OCI-LY1 (cell line): ENCODE measurements around the gene TCAIM.

Experiments used
- H2AFZ ChIP-seq: fragments of 200-600 bp; sonication (generic), shearing (Covaris generic); 2 replicates; pipeline ENCODE4 v1.6.0; 2014; ENCODE audit warnings: antibody characterized with exemption, mild to moderate bottlenecking, low read length
- H3F3A ChIP-seq: fragments of 200-600 bp; sonication (generic), shearing (Covaris generic); 2 replicates; pipeline ENCODE4 v1.6.0; 2014; ENCODE audit warnings: mild to moderate bottlenecking, antibody characterized with exemption, low read length, moderate library complexity; ENCODE audit not compliant: insufficient read depth
- H3K27ac ChIP-seq: fragments of 200-600 bp; sonication (generic); 2 replicates; pipeline ENCODE4 v1.5.1; 2014; ENCODE audit warnings: low read length, mixed run types, mild to moderate bottlenecking, low read depth; ENCODE audit not compliant: poor library complexity, severe bottlenecking
- H3K27me3 ChIP-seq: fragments of 200-600 bp; sonication (generic); 2 replicates; pipeline ENCODE4 v1.6.0; 2014; ENCODE audit warnings: antibody characterized with exemption, mild to moderate bottlenecking, low read length, moderate library complexity; ENCODE audit not compliant: insufficient read depth
- H3K36me3 ChIP-seq: fragments of 200-600 bp; sonication (generic); 2 replicates; pipeline ENCODE4 v1.6.1; 2014; ENCODE audit warnings: mild to moderate bottlenecking, antibody characterized with exemption, low read length, moderate library complexity, mixed read lengths; ENCODE audit not compliant: insufficient read depth
- H3K4me1 ChIP-seq: fragments of 200-600 bp; sonication (generic); 2 replicates; pipeline ENCODE4 v1.5.1; 2014; ENCODE audit warnings: mild to moderate bottlenecking, low read length, moderate library complexity; ENCODE audit not compliant: insufficient read depth, severe bottlenecking
- H3K4me2 ChIP-seq: fragments of 200-600 bp; sonication (generic), shearing (Covaris generic); 2 replicates; pipeline ENCODE4 v1.6.1; 2014; ENCODE audit warnings: low read length
- H3K4me3 ChIP-seq: fragments of 200-600 bp; sonication (generic); 2 replicates; pipeline ENCODE4 v1.5.1; 2014; ENCODE audit warnings: low read length, low read depth, mild to moderate bottlenecking, mixed read lengths; ENCODE audit not compliant: poor library complexity, severe bottlenecking
- H3K79me2 ChIP-seq: fragments of 200-600 bp; shearing (Covaris generic); 2 replicates; pipeline ENCODE4 v1.6.1; 2016; ENCODE audit warnings: mixed run types, low read length, mixed read lengths; ENCODE audit not compliant: insufficient read depth
- H3K9ac ChIP-seq: fragments of 200-600 bp; sonication (generic), shearing (Covaris generic); 2 replicates; pipeline ENCODE4 v1.6.1; 2014; ENCODE audit warnings: mild to moderate bottlenecking, low read length, mixed read lengths
- H3K9me2 ChIP-seq: fragments of 200-600 bp; sonication (generic), shearing (Covaris generic); 2 replicates; pipeline ENCODE4 v1.6.1; 2014; ENCODE audit warnings: low read depth, mild to moderate bottlenecking, low read length, mixed read lengths
- H3K9me3 ChIP-seq: fragments of 200-600 bp; shearing (Covaris generic); 2 replicates; pipeline ENCODE4 v1.6.1; 2014; ENCODE audit warnings: low read length, mixed read lengths
- H4K20me1 ChIP-seq: fragments of 200-600 bp; sonication (generic), shearing (Covaris generic); 2 replicates; pipeline ENCODE4 v1.6.0; 2016; ENCODE audit warnings: mild to moderate bottlenecking, low read length; ENCODE audit not compliant: insufficient read depth
- CTCF ChIP-seq: fragments of 200-600 bp; sonication (generic), shearing (Covaris generic); IDR thresholded peaks from 2 replicates; pipeline ENCODE4 v1.5.1; 2017; ENCODE audit warnings: mild to moderate bottlenecking, antibody characterized with exemption, low read length, moderate library complexity, mixed read lengths
- EZH2 ChIP-seq: fragments of 200-600 bp; sonication (generic), shearing (Covaris generic); IDR thresholded peaks from 2 replicates; pipeline ENCODE4 v1.8.0; 2017; ENCODE audit warnings: borderline replicate concordance, mixed run types, mild to moderate bottlenecking, antibody characterized with exemption, low read length, moderate library complexity, mixed read lengths

The TCAIM gene

GRCh38 chr3:44420676-44421075, 82.1 kb downstream of the TCAIM start:
- no peak overlapping the region for H3K4me3 ChIP-seq
- H3K9me2 ChIP-seq: no peaks in the 10 kb centered on the region
- no peaks in the 10 kb centered on the region for H4K20me1 ChIP-seq
- no peak overlapping the region for H3K27ac ChIP-seq
- no peaks in the 10 kb centered on the region for H3K36me3 ChIP-seq
- H3K4me2 ChIP-seq: no peak overlapping the region
- no peaks in the 10 kb centered on the region for H3K4me1 ChIP-seq
- no peak for TF ChIP-seq CTCF
- no peak for TF ChIP-seq EZH2
- no peak overlapping the region for H2AFZ ChIP-seq
- H3K9ac ChIP-seq: no peak overlapping the region
- H3K79me2 ChIP-seq: no peaks in the 10 kb centered on the region
- no peaks in the 10 kb centered on the region for H3K27me3 ChIP-seq
- H3F3A ChIP-seq: no peaks in the 10 kb centered on the region
- no peaks in the 10 kb centered on the region for H3K9me3 ChIP-seq

GRCh38 chr3:44421280-44421679, 82.7 kb downstream of the TCAIM start:
- Histone ChIP-seq H3K9ac (no peak overlapping the region), H3K9me2 (no peaks in the 10 kb centered on the region), H3K79me2 (no peaks in the 10 kb centered on the region), H3K4me1 (no peaks in the 10 kb centered on the region), H3K27ac (no peak overlapping the region), H2AFZ (no peak overlapping the region), H3K36me3 (no peaks in the 10 kb centered on the region), H3K4me3 (no peak overlapping the region), H3K4me2 (no peak overlapping the region), H3K9me3 (no peaks in the 10 kb centered on the region), H3K27me3 (no peaks in the 10 kb centered on the region), H3F3A (no peaks in the 10 kb centered on the region), H4K20me1 (no peaks in the 10 kb centered on the region)
- TF ChIP-seq CTCF (no peak), EZH2 (no peak)

- no peak overlapping the region for H2AFZ ChIP-seq
- H3K79me2 ChIP-seq: no peaks in the 10 kb centered on the region
- no peaks in the 10 kb centered on the region for H3K9me3 ChIP-seq
- H4K20me1 ChIP-seq: no peaks in the 10 kb centered on the region
- no peak overlapping the region for H3K4me3 ChIP-seq
- no peaks in the 10 kb centered on the region for H3F3A ChIP-seq
- H3K9ac ChIP-seq: no peak overlapping the region
- H3K27me3 ChIP-seq: no peaks in the 10 kb centered on the region; the same call in 1 of the 2 replicates
- no peaks in the 10 kb centered on the region for H3K36me3 ChIP-seq
- no peak overlapping the region for H3K4me2 ChIP-seq
- TF ChIP-seq CTCF: no peak
- H3K27ac ChIP-seq: no peak overlapping the region
- no peaks in the 10 kb centered on the region for H3K9me2 ChIP-seq
- no peaks in the 10 kb centered on the region for H3K4me1 ChIP-seq
Measured at GRCh38 chr3:44424758-44425157, 86.2 kb downstream of the TCAIM start.
